Right atrium auricular region (tissue), 2 donors: Measurements from ENCODE around the gene PPID. TPM values are rescaled to one million over a fixed set of nuclear protein-coding genes. Genes with fewer than 3 reads are reported as not detected.

Experiments used
- DNase-seq: peaks from one replicate; pipeline ENCODE4 v3.0.0-alpha.2; 2019; ENCODE audit warnings: low spot score
- H3K27ac ChIP-seq, 2 donors: fragments of 200-600 bp; sonication (generic); 1 replicate in 1 of 2; 2 replicates in 1 of 2; pipeline ENCODE4 v1.5.1; 2016 to 2019
- H3K27me3 ChIP-seq, 2 donors: fragments of 200-600 bp; sonication (generic); one replicate each; pipeline versions ENCODE4 v1.5.1 to v1.6.0; 2017 to 2019
- H3K36me3 ChIP-seq: fragments of 200-600 bp; sonication (generic); one replicate; pipeline ENCODE4 v1.5.1; 2016
- H3K4me1 ChIP-seq, 2 donors: fragments of 200-600 bp; sonication (generic); one replicate each; pipeline versions ENCODE4 v1.5.1 to v1.6.0; 2017 to 2019
- H3K4me3 ChIP-seq, 2 donors: fragments of 200-600 bp; sonication (generic); 1 replicate in 1 of 2; 2 replicates in 1 of 2; pipeline ENCODE4 v1.5.1; 2017 to 2019; ENCODE audit warnings: mild to moderate bottlenecking in 1 of 2, moderate library complexity in 1 of 2
- H3K9me3 ChIP-seq, 2 donors: fragments of 200-600 bp; sonication (generic); one replicate each; pipeline ENCODE4 v1.5.1; 2019
- CTCF ChIP-seq, 2 donors: fragments of 200-600 bp; sonication (generic); IDR thresholded peaks; one replicate each; pipeline ENCODE4 v1.5.1; 2019; ENCODE audit warnings: antibody characterized with exemption in 2 of 2
- total RNA-seq, 2 donors: library from RNA; depleted of rRNA; stranded (reverse); fragments of >200 nt; gene quantifications; one replicate each; pipeline ENCODE4 v1.1.0, GENCODE V29; 2016

PPID gene
- total RNA-seq, 2 donors from 2014 or later, result 18.0 to 31.9 TPM

GRCh38 chr4:158741326-158742021 lies 18.3 kb upstream of the PPID start:
- Histone ChIP-seq H3K36me3 (no peaks in the 10 kb centered on the region), H3K9me3 (peaks cover 0 to 3% of the 10 kb centered on the region in 2 donors), H3K27ac (no peak overlapping the region), H3K4me1 (no peaks in the 10 kb centered on the region), H3K4me3 (no peak overlapping the region), H3K27me3 (no peaks in the 10 kb centered on the region)
- DNase-seq, result no peak
- no peak for TF ChIP-seq CTCF (IDR thresholded peaks at IDR 0.05)

- Histone ChIP-seq H3K27me3 (no peaks in the 10 kb centered on the region), H3K27ac (no peak overlapping the region), H3K4me1 (no peaks in the 10 kb centered on the region), H3K4me3 (no peak overlapping the region), H3K36me3 (no peaks in the 10 kb centered on the region), H3K9me3 (no peaks in the 10 kb centered on the region)
- DNase-seq, result no peak
- TF ChIP-seq CTCF (IDR thresholded peaks at IDR 0.05), result no peak
Observed at GRCh38 chr4:158739600-158739999, 16.4 kb upstream of the PPID start.

GRCh38 chr4:158738866-158739265 lies 15.7 kb upstream of the PPID start:
- Histone ChIP-seq H3K4me1 (no peaks in the 10 kb centered on the region), H3K27ac (no peak overlapping the region), H3K4me3 (no peak overlapping the region), H3K36me3 (no peaks in the 10 kb centered on the region), H3K9me3 (no peaks in the 10 kb centered on the region), H3K27me3 (no peaks in the 10 kb centered on the region)
- DNase-seq, result no peak
- TF ChIP-seq CTCF (IDR thresholded peaks at IDR 0.05), result no peak

- no peaks in the 10 kb centered on the region for H3K36me3 ChIP-seq
- H3K27me3 ChIP-seq, result no peaks in the 10 kb centered on the region
- H3K9me3 ChIP-seq, result no peaks in the 10 kb centered on the region
- peak; percentile 82 for DNase-seq
- no peak overlapping the region for H3K27ac ChIP-seq
- peak; percentile 89 to 97 for TF ChIP-seq CTCF (IDR thresholded peaks at IDR 0.05)
- H3K4me1 ChIP-seq, result no peaks in the 10 kb centered on the region
- H3K4me3 ChIP-seq, result no peak overlapping the region
Observed at GRCh38 chr4:158729716-158730559, 6.7 kb upstream of the PPID start.

- peaks cover 0 to 5% of the 10 kb centered on the region in 2 donors for H3K4me1 ChIP-seq
- no peak for TF ChIP-seq CTCF (IDR thresholded peaks at IDR 0.05)
- no peaks in the 10 kb centered on the region for H3K27me3 ChIP-seq
- no peaks in the 10 kb centered on the region for H3K36me3 ChIP-seq
- H3K27ac ChIP-seq, result no peak overlapping the region
- H3K9me3 ChIP-seq, result no peaks in the 10 kb centered on the region
- no peak overlapping the region for H3K4me3 ChIP-seq
- DNase-seq, result no peak
Observed at GRCh38 chr4:158728236-158728635, 5.0 kb upstream of the PPID start.
